PC-9 (cell line): ENCODE results near the gene UXS1. TPM values are rescaled to one million over a fixed set of nuclear protein-coding genes. Genes with fewer than 3 reads are reported as not detected.

Source experiments
- BruUV-seq: library from RNA; stranded (reverse); fragments of 400-500 nt; replicated peaks from 2 replicates; lab custom pipeline; 2021; lab: Mats Ljungman, UMichigan
- CTCF ChIA-PET: fragments of 300-600 bp; sonication (Branson Sonifier 250); formaldehyde crosslinking; loops from one replicate; lab custom pipeline; 2022; ENCODE audit warnings: antibody characterized with exemption; lab: Charles Lee
- POLR2A ChIA-PET: fragments of 300-600 bp; sonication (Branson Sonifier 250); formaldehyde crosslinking; loops from one replicate; lab custom pipeline; 2022; ENCODE audit warnings: antibody characterized with exemption; ENCODE audit not compliant: unreplicated experiment; lab: Charles Lee
- DNase-seq, 2 experiments: peaks; one replicate each; pipeline versions ENCODE4 v3.0.0 to v3.0.0-alpha.2; 2015 to 2022; ENCODE audit warnings: mixed read lengths in 1 of 2
- H2AFZ ChIP-seq: fragments of 200-600 bp; sonication (generic); 2 replicates; pipeline ENCODE4 v1.8.1; 2017; ENCODE audit warnings: antibody characterized with exemption
- H3F3A ChIP-seq: fragments of 200-600 bp; sonication (generic); 2 replicates; pipeline ENCODE4 v1.8.1; 2017; ENCODE audit warnings: antibody characterized with exemption, mild to moderate bottlenecking, low read depth; ENCODE audit not compliant: insufficient read depth
- H3K27ac ChIP-seq: fragments of 200-600 bp; sonication (generic); 2 replicates; pipeline ENCODE4 v1.6.1; 2016; ENCODE audit warnings: mixed run types
- H3K27me3 ChIP-seq: fragments of 200-600 bp; sonication (generic); 2 replicates; pipeline ENCODE4 v1.6.1; 2016; ENCODE audit warnings: low read depth, mixed run types; ENCODE audit not compliant: insufficient read depth
- H3K36me3 ChIP-seq: fragments of 200-600 bp; sonication (generic); 2 replicates; pipeline ENCODE4 v1.6.1; 2016; ENCODE audit warnings: low read depth, mixed run types
- H3K4me1 ChIP-seq: fragments of 200-600 bp; sonication (generic); replicated peaks from 2 replicates; pipeline ENCODE4 v1.6.1; 2016; ENCODE audit warnings: mixed run types; ENCODE audit not compliant: insufficient read depth
- H3K4me2 ChIP-seq: fragments of 200-600 bp; sonication (generic); 2 replicates; pipeline ENCODE4 v1.6.1; 2017; ENCODE audit warnings: mixed run types
- H3K4me3 ChIP-seq: fragments of 200-600 bp; sonication (generic); 2 replicates; pipeline ENCODE4 v1.6.1; 2016; ENCODE audit warnings: mixed run types
- H3K79me2 ChIP-seq: fragments of 200-600 bp; sonication (generic); 2 replicates; pipeline ENCODE4 v1.6.1; 2017; ENCODE audit warnings: low read depth, mixed run types
- H3K9me2 ChIP-seq: fragments of 200-600 bp; sonication (generic); 2 replicates; pipeline ENCODE4 v1.8.1; 2017; ENCODE audit warnings: mild to moderate bottlenecking; ENCODE audit not compliant: insufficient read depth
- H3K9me3 ChIP-seq: fragments of 200-600 bp; sonication (generic); 2 replicates; pipeline ENCODE4 v1.8.1; 2016; ENCODE audit warnings: low read depth; ENCODE audit not compliant: insufficient read depth
- H4K20me1 ChIP-seq: fragments of 200-600 bp; sonication (generic); 2 replicates; pipeline ENCODE4 v1.8.1; 2017; ENCODE audit not compliant: insufficient read depth
- EZH2 ChIP-seq: fragments of 200-600 bp; sonication (generic); IDR thresholded peaks from 2 replicates; pipeline ENCODE4 v1.8.0; 2017; ENCODE audit warnings: antibody characterized with exemption, low read depth
- intact Hi-C: fragments of 100-400 bp; cut with micrococcal nuclease; formaldehyde crosslinking; loops from one replicate; pipeline ENCODE4 v1.10.0; 2022; ENCODE audit not compliant: unreplicated experiment
- total RNA-seq: library from RNA; stranded (reverse); gene quantifications from 2 replicates; pipeline ENCODE4 v1.2.3, GENCODE V29; 2021
- TF ChIP-seq, protein P1 (sequence below): fragments of 200-600 bp; sonication (generic); conservative IDR thresholded peaks from 2 replicates; pipeline ENCODE4 v1.6.1; 2017; ENCODE audit warnings: mixed run types, antibody characterized with exemption, mild to moderate bottlenecking, moderate library complexity

Gene UXS1
- total RNA-seq, 1 experiment from 2014 or later, result 65.6 TPM

DNA sequence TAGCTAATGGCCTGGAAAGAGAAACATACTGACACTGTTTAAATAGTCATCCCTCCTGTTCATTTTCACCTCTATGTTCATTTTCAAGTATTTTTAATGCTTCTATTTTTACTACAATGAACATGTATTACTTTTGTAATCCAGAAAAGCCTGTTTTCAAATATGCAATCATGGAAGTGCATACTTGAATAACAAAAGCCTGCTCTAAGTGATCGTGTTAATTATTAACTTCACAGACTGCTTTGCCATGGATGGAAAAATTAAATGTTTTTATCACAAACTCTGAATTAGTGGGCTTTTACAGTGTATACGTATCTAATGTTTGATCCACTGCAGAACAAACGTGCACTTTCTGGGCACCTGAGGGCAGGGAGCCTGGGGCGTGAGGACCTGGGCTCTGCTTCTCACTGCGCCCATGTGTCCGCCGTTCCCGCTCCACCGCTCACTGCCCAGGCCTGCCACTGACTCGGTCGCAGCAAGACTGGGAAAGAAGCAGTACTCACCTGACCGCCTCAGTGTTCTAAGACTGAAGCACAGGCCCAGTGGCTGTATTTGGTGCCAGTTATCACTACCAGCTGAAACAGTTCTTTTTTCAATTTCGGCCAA lies 80.6 kb downstream of the UXS1 start:
- peaks cover 13% of the 10 kb centered on the region; the same call in 1 of the 2 replicates for H3F3A ChIP-seq
- no peaks in the 10 kb centered on the region for H4K20me1 ChIP-seq
- BruUV-seq, result no TSS peak
- no peak overlapping the region for H3K4me2 ChIP-seq
- peaks cover 25% of the 10 kb centered on the region for H3K4me1 ChIP-seq
- no peaks in the 10 kb centered on the region for H3K27me3 ChIP-seq
- no peak for DNase-seq
- no peak for TF ChIP-seq EZH2
- TF ChIP-seq, protein P1, sequence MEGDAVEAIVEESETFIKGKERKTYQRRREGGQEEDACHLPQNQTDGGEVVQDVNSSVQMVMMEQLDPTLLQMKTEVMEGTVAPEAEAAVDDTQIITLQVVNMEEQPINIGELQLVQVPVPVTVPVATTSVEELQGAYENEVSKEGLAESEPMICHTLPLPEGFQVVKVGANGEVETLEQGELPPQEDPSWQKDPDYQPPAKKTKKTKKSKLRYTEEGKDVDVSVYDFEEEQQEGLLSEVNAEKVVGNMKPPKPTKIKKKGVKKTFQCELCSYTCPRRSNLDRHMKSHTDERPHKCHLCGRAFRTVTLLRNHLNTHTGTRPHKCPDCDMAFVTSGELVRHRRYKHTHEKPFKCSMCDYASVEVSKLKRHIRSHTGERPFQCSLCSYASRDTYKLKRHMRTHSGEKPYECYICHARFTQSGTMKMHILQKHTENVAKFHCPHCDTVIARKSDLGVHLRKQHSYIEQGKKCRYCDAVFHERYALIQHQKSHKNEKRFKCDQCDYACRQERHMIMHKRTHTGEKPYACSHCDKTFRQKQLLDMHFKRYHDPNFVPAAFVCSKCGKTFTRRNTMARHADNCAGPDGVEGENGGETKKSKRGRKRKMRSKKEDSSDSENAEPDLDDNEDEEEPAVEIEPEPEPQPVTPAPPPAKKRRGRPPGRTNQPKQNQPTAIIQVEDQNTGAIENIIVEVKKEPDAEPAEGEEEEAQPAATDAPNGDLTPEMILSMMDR, result no peak
- H2AFZ ChIP-seq, result no peak overlapping the region
- POLR2A ChIA-PET, result no interaction called here
- no peak overlapping the region for H3K27ac ChIP-seq
- CTCF ChIA-PET, result no interaction called here
- 0 out of 2 replicates have a peak, but pooled peaks cover 8% of the 10 kb centered on the region for H3K79me2 ChIP-seq
- H3K9me3 ChIP-seq, result no peaks in the 10 kb centered on the region
- H3K4me3 ChIP-seq, result no peak overlapping the region
- H3K9me2 ChIP-seq, result no peaks in the 10 kb centered on the region
- H3K36me3 ChIP-seq, result no peaks in the 10 kb centered on the region
- intact Hi-C loops, result no loop called here

GRCh38 chr2:106111882-106112571 lies 82.1 kb downstream of the UXS1 start:
- Histone ChIP-seq H3K4me1 (peaks cover 17% of the 10 kb centered on the region), H3K9me2 (no peaks in the 10 kb centered on the region), H3K36me3 (no peaks in the 10 kb centered on the region), H3K4me2 (no peak overlapping the region), H3K9me3 (no peaks in the 10 kb centered on the region), H3K4me3 (no peak overlapping the region), H4K20me1 (no peaks in the 10 kb centered on the region), H2AFZ (no peak overlapping the region), H3K27ac (no peak overlapping the region), H3K27me3 (no peaks in the 10 kb centered on the region), H3F3A (peaks cover 9% of the 10 kb centered on the region; the same call in 1 of the 2 replicates), H3K79me2 (0 out of 2 replicates have a peak, but pooled peaks cover 8% of the 10 kb centered on the region)
- TF ChIP-seq, protein P1, result no peak
- no peak for TF ChIP-seq EZH2
- intact Hi-C loops, result no loop called here
- no peak for DNase-seq
- BruUV-seq, result no TSS peak
- POLR2A ChIA-PET, result no interaction called here
- CTCF ChIA-PET, result no interaction called here

DNA sequence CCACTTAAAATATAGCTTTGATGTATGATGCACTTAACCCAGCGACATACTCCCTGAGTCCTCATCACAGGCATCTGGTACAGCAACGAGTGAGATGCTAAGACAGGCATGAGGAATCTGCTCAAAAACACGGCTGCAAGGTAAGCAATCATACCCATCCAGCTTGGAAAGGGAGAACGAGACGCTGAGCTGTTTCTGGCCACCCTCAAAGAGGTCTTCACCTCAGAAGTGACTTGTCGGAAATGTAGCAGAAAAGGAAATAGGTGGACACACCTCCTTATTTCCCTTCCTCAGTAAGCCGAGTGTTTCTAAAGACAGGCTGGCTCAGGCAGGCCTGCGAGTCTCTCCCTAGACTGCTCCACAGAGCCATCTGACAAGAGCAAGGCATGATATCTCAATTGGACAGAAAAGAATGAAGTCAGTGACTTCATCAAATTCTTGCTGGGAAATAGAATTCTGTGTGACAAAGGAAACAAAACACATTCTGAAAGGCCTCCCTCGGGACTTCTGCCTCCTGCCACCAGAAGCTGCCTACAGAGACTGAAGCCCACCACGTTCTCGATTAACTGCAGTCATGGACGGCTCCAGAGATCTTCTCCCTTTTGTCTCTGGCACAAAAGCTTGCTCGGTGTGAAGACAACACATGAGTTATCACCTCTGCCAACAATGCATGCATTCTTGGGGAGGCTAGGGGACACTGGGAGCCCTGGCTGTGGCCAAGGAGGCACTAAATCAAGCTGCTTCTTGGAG lies 84.3 kb downstream of the UXS1 start:
- Histone ChIP-seq H3F3A (no peaks in the 10 kb centered on the region), H3K4me3 (no peak overlapping the region), H2AFZ (no peak overlapping the region), H3K4me2 (no peak overlapping the region), H3K9me2 (no peaks in the 10 kb centered on the region), H3K27me3 (no peaks in the 10 kb centered on the region), H3K4me1 (peaks cover 3% of the 10 kb centered on the region), H3K27ac (no peak overlapping the region), H3K79me2 (0 out of 2 replicates have a peak, but pooled peaks cover 8% of the 10 kb centered on the region), H3K36me3 (no peaks in the 10 kb centered on the region), H4K20me1 (no peaks in the 10 kb centered on the region), H3K9me3 (no peaks in the 10 kb centered on the region)
- BruUV-seq, result no TSS peak
- no peak for DNase-seq
- CTCF ChIA-PET, result no interaction called here
- intact Hi-C loops, result loop anchor here (10.0 kb wide), 1 partner anchor 765 kb away; no protein-coding TSS in a partner anchor
- POLR2A ChIA-PET, result no interaction called here
- no peak for TF ChIP-seq EZH2
- TF ChIP-seq, protein P1, result no peak
